DND-41 (cell line): ENCODE results near the gene ZNF654.

ENCODE experiments used
- CTCF ChIP-seq: IDR thresholded peaks from 2 replicates; pipeline ENCODE4 v1.5.1; 2012; ENCODE audit warnings: borderline replicate concordance, low read length, moderate library complexity, mild to moderate bottlenecking; ENCODE audit not compliant: poor library complexity, severe bottlenecking; ENCODE audit errors: extremely low read depth
- EZH2 ChIP-seq: IDR thresholded peaks from 3 replicates; pipeline ENCODE4 v1.6.1; 2012; ENCODE audit warnings: borderline replicate concordance, low read depth, mild to moderate bottlenecking, moderate library complexity, low read length, inconsistent platforms; ENCODE audit not compliant: severe bottlenecking

GRCh38 chr3:88044411-88044810 is 14.6 kb upstream of the ZNF654 start:
- TF ChIP-seq CTCF (no peak), EZH2 (no peak)
